ENCODE measurements around the gene PCGF5.
"Not testable (repeated sequence)": the region's sequence is repeated elsewhere in the genome, so short reads cannot be mapped to it uniquely, and the experiment has no call there.

The PCGF5 gene

GRCh38 chr10:91220194-91220953 lies at the start of gene PCGF5:
Gene PCGF5 (plus strand): TSS chr10:91220663. CDS start chr10:91222872, 2,209 bp downstream.
- DNase-seq (ENCODE audit: low spot score) = peak; percentile 74

- no peak for DNase-seq (ENCODE audit: low spot score)
Measured at GRCh38 chr10:91171485-91171884, 49.0 kb upstream of the PCGF5 start.

GRCh38 chr10:91172348-91172747 lies 48.1 kb upstream of the PCGF5 start:
- DNase-seq (ENCODE audit: low spot score) = no peak

- DNase-seq (ENCODE audit: low spot score) = peak; percentile 46
Measured at GRCh38 chr10:91185239-91185875, 35.1 kb upstream of the PCGF5 start.

GRCh38 chr10:91187156-91187555 lies 33.3 kb upstream of the PCGF5 start:
- no peak for DNase-seq (ENCODE audit: low spot score)

- DNase-seq (ENCODE audit: low spot score) = not testable (repeated sequence)
Measured at GRCh38 chr10:91188010-91188409, 32.5 kb upstream of the PCGF5 start.

GRCh38 chr10:91188889-91189288 lies 31.6 kb upstream of the PCGF5 start:
- DNase-seq (ENCODE audit: low spot score) = no peak

GRCh38 chr10:91190388-91190870 lies 30.0 kb upstream of the PCGF5 start:
- no peak for DNase-seq (ENCODE audit: low spot score)

- DNase-seq (ENCODE audit: low spot score) = no peak
Measured at GRCh38 chr10:91190876-91191583, 29.4 kb upstream of the PCGF5 start.

- DNase-seq (ENCODE audit: low spot score) = no peak
Measured at GRCh38 chr10:91191584-91191919, 28.9 kb upstream of the PCGF5 start.

GRCh38 chr10:91194497-91195179 lies 25.8 kb upstream of the PCGF5 start:
- DNase-seq (ENCODE audit: low spot score) = no peak

GRCh38 chr10:91196268-91197048 lies 24.0 kb upstream of the PCGF5 start:
- no peak for DNase-seq (ENCODE audit: low spot score)

- DNase-seq (ENCODE audit: low spot score) = no peak
Measured at GRCh38 chr10:91197127-91197526, 23.3 kb upstream of the PCGF5 start.

GRCh38 chr10:91198781-91199180 lies 21.7 kb upstream of the PCGF5 start:
- no peak for DNase-seq (ENCODE audit: low spot score)

- DNase-seq (ENCODE audit: low spot score) = no peak
Measured at GRCh38 chr10:91200314-91201212, 19.9 kb upstream of the PCGF5 start.

GRCh38 chr10:91201213-91201996 lies 19.1 kb upstream of the PCGF5 start:
- no peak for DNase-seq (ENCODE audit: low spot score)

- no peak for DNase-seq (ENCODE audit: low spot score)
Measured at GRCh38 chr10:91206427-91206826, 14.0 kb upstream of the PCGF5 start.

- no peak for DNase-seq (ENCODE audit: low spot score)
Measured at GRCh38 chr10:91206837-91207474, 13.5 kb upstream of the PCGF5 start.

- no peak for DNase-seq (ENCODE audit: low spot score)
Measured at GRCh38 chr10:91208642-91209041, 11.8 kb upstream of the PCGF5 start.
